Kidney (tissue), 14 donors: ENCODE measurements around the gene LARGE1. TPM values are rescaled to one million over a fixed set of nuclear protein-coding genes. Genes with fewer than 3 reads are reported as not detected.

Source experiments
- DNase-seq, 5 donors: peaks; one replicate each; pipeline ENCODE4 v3.0.0-alpha.2; 2013 to 2020
- FAIRE-seq: peaks from 2 replicates; lab custom pipeline; 2012; peaks lifted over from hg19 to GRCh38; lab: Jason Lieb, UNC
- H3K27ac ChIP-seq, 2 donors: one replicate each; pipeline ENCODE4 v1.7.0; 2013; ENCODE audit warnings: low read depth in 2 of 2, low read length in 2 of 2, inconsistent platforms in 1 of 2
- H3K27me3 ChIP-seq: one replicate; pipeline ENCODE4 v1.7.1; 2013; ENCODE audit warnings: low read length, inconsistent platforms; ENCODE audit not compliant: control insufficient read depth, insufficient read depth
- H3K36me3 ChIP-seq, 3 donors: one replicate each; pipeline versions ENCODE4 v1.7.0 to v1.7.1; 2013; ENCODE audit warnings: low read length in 3 of 3, control low read depth in 1 of 3, inconsistent platforms in 1 of 3; ENCODE audit not compliant: insufficient read depth in 3 of 3, control insufficient read depth in 2 of 3
- H3K4me1 ChIP-seq, 3 donors: one replicate each; pipeline versions ENCODE4 v1.7.0 to v1.7.1; 2013; ENCODE audit warnings: low read length in 3 of 3, inconsistent platforms in 1 of 3, low read depth in 1 of 3; ENCODE audit not compliant: control insufficient read depth in 2 of 3, insufficient read depth in 2 of 3
- H3K4me3 ChIP-seq, 3 donors: one replicate each; pipeline versions ENCODE4 v1.7.0 to v1.8.1; 2013; ENCODE audit warnings: low read length in 3 of 3, control low read depth in 1 of 3, inconsistent platforms in 1 of 3
- H3K9ac ChIP-seq, 3 donors: one replicate each; pipeline versions ENCODE4 v1.7.0 to v1.7.1; 2013; ENCODE audit warnings: low read length in 3 of 3, control low read depth in 1 of 3, inconsistent platforms in 1 of 3
- H3K9me3 ChIP-seq, 3 donors: one replicate each; pipeline versions ENCODE4 v1.7.0 to v1.7.1; 2013; ENCODE audit warnings: low read length in 3 of 3, control low read depth in 1 of 3, inconsistent platforms in 1 of 3; ENCODE audit not compliant: control insufficient read depth in 2 of 3, insufficient read depth in 1 of 3
- CTCF ChIP-seq: IDR thresholded peaks from 3 replicates; pipeline ENCODE4 v1.5.1; 2012; ENCODE audit warnings: mild to moderate bottlenecking, moderate library complexity, borderline replicate concordance; ENCODE audit not compliant: insufficient read depth; ENCODE audit errors: extremely low read depth
- intact Hi-C: fragments of 100-400 bp; cut with DNase I; formaldehyde crosslinking; loops from one replicate; pipeline ENCODE4 v1.11.1; 2022
- polyA plus RNA-seq: library from polyadenylated mRNA; stranded (reverse); fragments of 350-450 nt; fragmentation: Illumina TruSeq; extraction: RNeasy Lipid Tissue Mini Kit (QIAGEN cat#74804); gene quantifications from one replicate; pipeline ENCODE4 v1.2.3, GENCODE V29; 2014; ENCODE audit warnings: low read depth, low replicate concordance; ENCODE audit not compliant: insufficient read depth
- total RNA-seq: library from RNA; stranded (reverse); fragmentation: NEBNext Ultra II Directional; extraction: Animal tissue kit (Norgen Biotek cat#: 25700); gene quantifications from one replicate; pipeline ENCODE4 v1.2.1, GENCODE V29; 2021
- donor health status: control.
- donor health status: control.
- donor health status: control.
- donor health status: control.
- donor health status: control.
- donor health status: DM: yes; HTN: yes; CAD: no.
- donor health status: Normal renal cell carcinoma (clear cell type).

Gene LARGE1
- total and polyA plus RNA-seq, 2 donors from 2014 or later, result 5.0 to 22.9 TPM

DNA sequence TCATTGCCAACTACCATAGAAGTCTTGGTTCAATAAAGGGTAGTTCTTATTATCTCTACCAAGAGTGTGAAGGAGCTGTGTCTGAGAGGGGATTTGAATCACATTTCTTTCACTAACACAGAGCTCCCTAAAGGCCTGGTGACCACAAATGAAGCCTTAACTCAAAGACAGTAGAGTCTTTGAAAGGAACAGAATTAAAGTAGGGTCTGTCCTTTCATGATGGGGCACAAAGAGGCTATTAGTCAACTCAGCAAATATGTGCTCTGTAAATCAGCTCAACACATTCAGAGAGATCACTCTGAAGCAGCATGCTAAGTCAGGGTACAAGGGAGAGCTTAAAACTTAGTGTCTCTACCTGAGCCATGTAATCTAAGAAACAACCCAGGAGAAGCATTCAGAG, 649.7 kb downstream of the LARGE1 start:
- DNase-seq (no peak), FAIRE-seq (no peak)
- no peaks in the 10 kb centered on the region for H3K9me3 ChIP-seq
- H3K27me3 ChIP-seq, result no peaks in the 10 kb centered on the region
- H3K4me3 ChIP-seq, result no peak overlapping the region
- H3K36me3 ChIP-seq, result no peaks in the 10 kb centered on the region
- intact Hi-C loops, result no loop called here
- no peak for TF ChIP-seq CTCF
- no peak overlapping the region for H3K27ac ChIP-seq
- no peak overlapping the region for H3K9ac ChIP-seq
- peaks cover 0 to 6% (median 3%) of the 10 kb centered on the region in 3 donors for H3K4me1 ChIP-seq

GRCh38 chr22:33261699-33262098, 658.6 kb downstream of the LARGE1 start:
- Histone ChIP-seq H3K36me3 (no peaks in the 10 kb centered on the region), H3K27me3 (no peaks in the 10 kb centered on the region), H3K4me1 (no peaks in the 10 kb centered on the region), H3K9me3 (no peaks in the 10 kb centered on the region), H3K27ac (no peak overlapping the region), H3K4me3 (no peak overlapping the region), H3K9ac (no peak overlapping the region)
- FAIRE-seq, result no peak
- intact Hi-C loops, result no loop called here
- no peak for TF ChIP-seq CTCF
- no peak for DNase-seq

DNA sequence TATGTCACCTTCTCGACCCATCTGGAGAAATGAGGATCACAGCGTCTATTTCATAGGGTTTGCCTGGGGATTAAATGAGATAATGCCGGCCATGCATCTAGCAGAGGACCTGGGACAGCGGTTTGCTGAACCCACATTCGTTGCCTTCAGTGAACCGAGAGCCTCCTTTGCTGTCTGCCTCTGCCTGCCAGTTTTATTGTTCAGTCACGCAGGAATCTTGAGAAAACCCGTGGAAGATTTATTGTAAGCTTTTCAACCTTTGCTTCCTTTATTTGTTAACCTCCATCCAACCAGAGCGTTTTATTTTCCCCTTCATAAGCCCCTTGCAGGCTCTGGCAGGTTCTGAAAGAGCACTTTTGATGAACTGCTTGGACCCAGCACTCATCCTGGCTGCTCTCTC, 659.8 kb downstream of the LARGE1 start:
- Histone ChIP-seq H3K9ac (no peak overlapping the region), H3K27me3 (no peaks in the 10 kb centered on the region), H3K9me3 (no peaks in the 10 kb centered on the region), H3K36me3 (no peaks in the 10 kb centered on the region), H3K4me3 (no peak overlapping the region), H3K4me1 (no peaks in the 10 kb centered on the region), H3K27ac (no peak overlapping the region)
- FAIRE-seq (no peak), DNase-seq (peak in 3 of 5 donors; percentile 36 to 55 (median 54))
- no peak for TF ChIP-seq CTCF
- intact Hi-C loops, result no loop called here

- H3K4me1 ChIP-seq, result no peaks in the 10 kb centered on the region
- no peaks in the 10 kb centered on the region for H3K27me3 ChIP-seq
- FAIRE-seq (no peak), DNase-seq (no peak)
- intact Hi-C loops, result no loop called here
- H3K9ac ChIP-seq, result no peak overlapping the region
- no peak overlapping the region for H3K27ac ChIP-seq
- no peaks in the 10 kb centered on the region for H3K9me3 ChIP-seq
- H3K4me3 ChIP-seq, result no peak overlapping the region
- TF ChIP-seq CTCF, result no peak
- no peaks in the 10 kb centered on the region for H3K36me3 ChIP-seq
These were observed 664.5 kb downstream of the LARGE1 start for GRCh38 chr22:33255791-33256190.
